ENCODE data around the gene CYP4F22. TPM values are rescaled to one million over a fixed set of nuclear protein-coding genes. Genes with fewer than 3 reads are reported as not detected.

Gene CYP4F22
- total and polyA plus RNA-seq, 10 of the 15 experiments (the other 5 are each of a cell fraction or from before 2014, with no cell fraction given), result not detected

DNA sequence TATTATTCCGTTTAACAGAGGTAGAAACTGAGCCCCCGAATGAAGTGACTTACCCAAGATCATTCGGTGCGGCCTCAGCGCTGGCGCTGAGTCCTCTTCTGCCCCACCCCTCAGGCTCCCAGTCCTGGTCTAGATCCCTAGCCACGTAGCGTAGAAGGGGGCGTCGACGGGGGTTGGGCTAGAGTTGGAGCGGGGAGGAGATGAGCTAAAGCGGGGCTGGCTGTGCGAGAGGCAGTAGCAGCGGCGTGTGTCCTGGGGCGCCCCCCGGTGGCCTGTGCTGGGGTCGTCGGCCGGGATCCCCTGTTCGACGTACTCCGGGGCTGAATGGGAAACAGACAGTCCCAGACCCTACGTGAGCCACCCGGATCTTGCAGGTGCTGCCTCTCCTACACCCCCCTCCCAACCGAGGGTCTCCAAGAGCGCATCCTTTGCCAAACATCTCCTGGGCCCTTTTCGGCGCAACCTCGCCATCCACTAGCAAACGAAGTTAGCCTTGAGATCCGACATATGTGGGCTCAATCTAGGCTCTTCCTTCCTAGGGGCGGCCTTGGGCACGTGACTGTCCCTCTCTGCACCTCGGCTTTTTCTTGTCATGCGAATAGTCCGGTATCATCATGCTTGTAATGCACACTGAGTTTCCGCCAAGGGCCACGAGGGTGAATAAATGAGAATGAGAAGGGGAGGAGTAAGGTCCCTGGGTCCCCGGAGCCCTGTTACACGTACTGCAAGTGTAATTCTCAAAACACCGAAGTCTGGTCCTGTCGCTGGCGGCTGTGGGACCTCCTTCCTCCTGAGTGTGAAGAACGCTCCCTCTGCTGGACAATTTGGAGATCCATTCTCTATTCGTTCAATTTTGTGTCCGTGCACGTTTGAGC is 47.7 kb downstream of the CYP4F22 start:
- SMC1A ChIA-PET (ENCODE audit: uncharacterized antibody, unreplicated experiment), result interaction anchor here (0.8 to 2.8 kb wide), 10 partner anchors 92 to 455 kb away, joined by 3 to 27 read pairs (median 4); partner anchors contain the start of genes AKAP8 and AKAP8L
- peak; percentile 65 for DNase-seq (ENCODE audit: low read depth, low spot score)
- Histone ChIP-seq H3K27me3 (replicated peaks in 1 of 2; ENCODE audit: control insufficient read depth in 2 of 2, insufficient read depth in 2 of 2, low read length in 1 of 2) (no peaks in the 10 kb centered on the region), H3K79me2 (ENCODE audit: control insufficient read depth, insufficient read depth, low read length) (no peaks in the 10 kb centered on the region), H3K4me2 (ENCODE audit: control insufficient read depth, insufficient read depth) (peak overlapping the region; percentile 92), H3K4me3 (peak overlapping the region; percentile 66; the same call in 1 of the 2 replicates), H3K4me1 (ENCODE audit: control insufficient read depth, insufficient read depth, low read length) (peaks cover 5% of the 10 kb centered on the region), H4K20me1 (ENCODE audit: control insufficient read depth, insufficient read depth) (no peaks in the 10 kb centered on the region), H3K36me3 (ENCODE audit: control insufficient read depth in 2 of 2, insufficient read depth in 2 of 2, low read length in 1 of 2) (no peaks in the 10 kb centered on the region), H3K9me3 (replicated peaks; ENCODE audit: control insufficient read depth, insufficient read depth, low read length) (no peaks in the 10 kb centered on the region; the same call in 2 of the 3 replicates), H3K27ac (ENCODE audit: control insufficient read depth, insufficient read depth) (no peak overlapping the region), H2AFZ (ENCODE audit: control insufficient read depth, low read depth, low read length) (peak overlapping the region; percentile 83), H3K9ac (ENCODE audit: control insufficient read depth, insufficient read depth, low read length) (no peak overlapping the region)
- FAIRE-seq, result peak; percentile 92
- intact Hi-C loops (cut with micrococcal nuclease; ENCODE audit: unreplicated experiment), result loop anchor here (1.0 to 5.0 kb wide), 8 partner anchors 89 to 464 kb away; partner anchors contain the start of gene AKAP8
- peak; percentile 95 for ATAC-seq
- RAD21 ChIA-PET (ENCODE audit: unreplicated experiment), result interaction anchor here (0.6 to 2.0 kb wide), 13 partner anchors 11 to 464 kb away, joined by 3 to 31 read pairs (median 4); partner anchors contain the start of genes AKAP8 and AKAP8L
- CTCF ChIA-PET, result interaction anchor here (0.6 to 4.5 kb wide), 29 partner anchors 10 to 561 kb away, joined by 3 to 85 read pairs (median 4); partner anchors contain the start of genes AKAP8 and AKAP8L
- 4% methylated on average over 49 of the region's 49 CpGs for WGBS (ENCODE audit: insufficient coverage, insufficient replicate concordance, low lambda C conversion rate, missing lambda C conversion rate)
- in situ Hi-C loops (cut with MboI), result loop anchor here (5.0 kb wide), 3 partner anchors 129 to 379 kb away; no protein-coding TSS in a partner anchor
- POLR2A ChIA-PET, result no interaction called here
- BruUV-seq (replicated peaks), result no TSS peak
- TF ChIP-seq, protein P1, sequence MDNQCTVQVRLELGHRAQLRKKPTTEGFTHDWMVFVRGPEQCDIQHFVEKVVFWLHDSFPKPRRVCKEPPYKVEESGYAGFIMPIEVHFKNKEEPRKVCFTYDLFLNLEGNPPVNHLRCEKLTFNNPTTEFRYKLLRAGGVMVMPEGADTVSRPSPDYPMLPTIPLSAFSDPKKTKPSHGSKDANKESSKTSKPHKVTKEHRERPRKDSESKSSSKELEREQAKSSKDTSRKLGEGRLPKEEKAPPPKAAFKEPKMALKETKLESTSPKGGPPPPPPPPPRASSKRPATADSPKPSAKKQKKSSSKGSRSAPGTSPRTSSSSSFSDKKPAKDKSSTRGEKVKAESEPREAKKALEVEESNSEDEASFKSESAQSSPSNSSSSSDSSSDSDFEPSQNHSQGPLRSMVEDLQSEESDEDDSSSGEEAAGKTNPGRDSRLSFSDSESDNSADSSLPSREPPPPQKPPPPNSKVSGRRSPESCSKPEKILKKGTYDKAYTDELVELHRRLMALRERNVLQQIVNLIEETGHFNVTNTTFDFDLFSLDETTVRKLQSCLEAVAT (IDR thresholded peaks at IDR 0.05), result no peak
- TF ChIP-seq, protein P2, sequence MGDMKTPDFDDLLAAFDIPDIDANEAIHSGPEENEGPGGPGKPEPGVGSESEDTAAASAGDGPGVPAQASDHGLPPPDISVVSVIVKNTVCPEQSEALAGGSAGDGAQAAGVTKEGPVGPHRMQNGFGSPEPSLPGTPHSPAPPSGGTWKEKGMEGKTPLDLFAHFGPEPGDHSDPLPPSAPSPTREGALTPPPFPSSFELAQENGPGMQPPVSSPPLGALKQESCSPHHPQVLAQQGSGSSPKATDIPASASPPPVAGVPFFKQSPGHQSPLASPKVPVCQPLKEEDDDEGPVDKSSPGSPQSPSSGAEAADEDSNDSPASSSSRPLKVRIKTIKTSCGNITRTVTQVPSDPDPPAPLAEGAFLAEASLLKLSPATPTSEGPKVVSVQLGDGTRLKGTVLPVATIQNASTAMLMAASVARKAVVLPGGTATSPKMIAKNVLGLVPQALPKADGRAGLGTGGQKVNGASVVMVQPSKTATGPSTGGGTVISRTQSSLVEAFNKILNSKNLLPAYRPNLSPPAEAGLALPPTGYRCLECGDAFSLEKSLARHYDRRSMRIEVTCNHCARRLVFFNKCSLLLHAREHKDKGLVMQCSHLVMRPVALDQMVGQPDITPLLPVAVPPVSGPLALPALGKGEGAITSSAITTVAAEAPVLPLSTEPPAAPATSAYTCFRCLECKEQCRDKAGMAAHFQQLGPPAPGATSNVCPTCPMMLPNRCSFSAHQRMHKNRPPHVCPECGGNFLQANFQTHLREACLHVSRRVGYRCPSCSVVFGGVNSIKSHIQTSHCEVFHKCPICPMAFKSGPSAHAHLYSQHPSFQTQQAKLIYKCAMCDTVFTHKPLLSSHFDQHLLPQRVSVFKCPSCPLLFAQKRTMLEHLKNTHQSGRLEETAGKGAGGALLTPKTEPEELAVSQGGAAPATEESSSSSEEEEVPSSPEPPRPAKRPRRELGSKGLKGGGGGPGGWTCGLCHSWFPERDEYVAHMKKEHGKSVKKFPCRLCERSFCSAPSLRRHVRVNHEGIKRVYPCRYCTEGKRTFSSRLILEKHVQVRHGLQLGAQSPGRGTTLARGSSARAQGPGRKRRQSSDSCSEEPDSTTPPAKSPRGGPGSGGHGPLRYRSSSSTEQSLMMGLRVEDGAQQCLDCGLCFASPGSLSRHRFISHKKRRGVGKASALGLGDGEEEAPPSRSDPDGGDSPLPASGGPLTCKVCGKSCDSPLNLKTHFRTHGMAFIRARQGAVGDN (IDR thresholded peaks at IDR 0.05), result no peak
- TF ChIP-seq JUNB (IDR thresholded peaks at IDR 0.05) (no peak), YBX1 (IDR thresholded peaks at IDR 0.05) (no peak), ZBED1 (IDR thresholded peaks at IDR 0.05; ENCODE audit: borderline replicate concordance) (no peak), CHD1 (IDR thresholded peaks at IDR 0.05; ENCODE audit: low read depth, low read length) (no peak), RCOR1 (conservative IDR thresholded peaks at IDR 0.05; ENCODE audit: low read depth, low read length) (0 out of 2 replicates have a peak, but pooled peaks have one; percentile 4), PAX8 (IDR thresholded peaks at IDR 0.05) (no peak)
- TF ChIP-seq, protein P3, sequence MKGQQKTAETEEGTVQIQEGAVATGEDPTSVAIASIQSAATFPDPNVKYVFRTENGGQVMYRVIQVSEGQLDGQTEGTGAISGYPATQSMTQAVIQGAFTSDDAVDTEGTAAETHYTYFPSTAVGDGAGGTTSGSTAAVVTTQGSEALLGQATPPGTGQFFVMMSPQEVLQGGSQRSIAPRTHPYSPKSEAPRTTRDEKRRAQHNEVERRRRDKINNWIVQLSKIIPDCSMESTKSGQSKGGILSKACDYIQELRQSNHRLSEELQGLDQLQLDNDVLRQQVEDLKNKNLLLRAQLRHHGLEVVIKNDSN (IDR thresholded peaks at IDR 0.05; ENCODE audit: borderline replicate concordance, extremely low read length, insufficient read depth, low read depth, low read length), result peak; percentile 72
- TF ChIP-seq, protein P4, sequence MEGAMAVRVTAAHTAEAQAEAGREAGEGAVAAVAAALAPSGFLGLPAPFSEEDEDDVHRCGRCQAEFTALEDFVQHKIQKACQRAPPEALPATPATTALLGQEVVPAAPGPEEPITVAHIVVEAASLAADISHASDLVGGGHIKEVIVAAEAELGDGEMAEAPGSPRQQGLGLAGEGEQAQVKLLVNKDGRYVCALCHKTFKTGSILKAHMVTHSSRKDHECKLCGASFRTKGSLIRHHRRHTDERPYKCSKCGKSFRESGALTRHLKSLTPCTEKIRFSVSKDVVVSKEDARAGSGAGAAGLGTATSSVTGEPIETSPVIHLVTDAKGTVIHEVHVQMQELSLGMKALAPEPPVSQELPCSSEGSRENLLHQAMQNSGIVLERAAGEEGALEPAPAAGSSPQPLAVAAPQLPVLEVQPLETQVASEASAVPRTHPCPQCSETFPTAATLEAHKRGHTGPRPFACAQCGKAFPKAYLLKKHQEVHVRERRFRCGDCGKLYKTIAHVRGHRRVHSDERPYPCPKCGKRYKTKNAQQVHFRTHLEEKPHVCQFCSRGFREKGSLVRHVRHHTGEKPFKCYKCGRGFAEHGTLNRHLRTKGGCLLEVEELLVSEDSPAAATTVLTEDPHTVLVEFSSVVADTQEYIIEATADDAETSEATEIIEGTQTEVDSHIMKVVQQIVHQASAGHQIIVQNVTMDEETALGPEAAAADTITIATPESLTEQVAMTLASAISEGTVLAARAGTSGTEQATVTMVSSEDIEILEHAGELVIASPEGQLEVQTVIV (IDR thresholded peaks at IDR 0.05; ENCODE audit: borderline replicate concordance, partially characterized antibody), result no peak

Measured in GM12878 (cell line).